ENCODE measurements around the gene FBXW7.
A peak's percentile ranks its signal among the peaks of the same experiment; 100 is the strongest.

FBXW7 gene

GRCh38 chr4:152360045-152360410 lies 175.9 kb downstream of the FBXW7 start:
- 0 out of 22 replicates have a peak overlapping the region, but pooled peaks of 1 of the 11 experiments have one; percentile 12 for H3K27ac ChIP-seq
- TF ChIP-seq Cebpa-rat (IDR thresholded peaks at IDR 0.05), result no peak
- H3K36me3 ChIP-seq, result peaks cover 2 to 25% (median 3%) of the 10 kb centered on the region in 11 experiments; a peak in 12 of 22 replicates
- H3K4me1 ChIP-seq, result peaks cover 7 to 51% (median 25%) of the 10 kb centered on the region in 10 experiments; a peak in 19 of 20 replicates
- peaks cover 0 to 7% (median 0%) of the 10 kb centered on the region in 11 experiments; a peak in 4 of 22 replicates for H3K9me3 ChIP-seq (replicated peaks in 1 of 11)
- no peak overlapping the region for H3K9ac ChIP-seq
- H4K20me1 ChIP-seq, result peaks cover 0 to 28% (median 4%) of the 10 kb centered on the region in 11 experiments; a peak in 8 of 22 replicates
- H3K27me3 ChIP-seq, result no peaks in the 10 kb centered on the region
- H3K4me2 ChIP-seq, result peak overlapping the region in 4 of 11 experiments; percentile 56 to 67 (median 60); a peak in 7 of 22 replicates
- no peak overlapping the region for H3K4me3 ChIP-seq

- Histone ChIP-seq H3K36me3 (peaks cover 0 to 19% (median 3%) of the 10 kb centered on the region in 11 experiments; a peak in 6 of 22 replicates), H3K27me3 (no peaks in the 10 kb centered on the region), H3K27ac (peak overlapping the region in 2 of 11 experiments; percentile 12 to 43; a peak in 2 of 22 replicates), H4K20me1 (peaks cover 0 to 26% (median 3%) of the 10 kb centered on the region in 11 experiments; a peak in 7 of 22 replicates), H3K4me3 (no peak overlapping the region), H3K9ac (no peak overlapping the region), H3K4me2 (peak overlapping the region in 5 of 11 experiments; percentile 26 to 67 (median 56); a peak in 10 of 22 replicates), H3K4me1 (peaks cover 11 to 51% (median 25%) of the 10 kb centered on the region in 10 experiments), H3K9me3 (replicated peaks in 1 of 11) (peaks cover 0 to 7% (median 0%) of the 10 kb centered on the region in 11 experiments; a peak in 4 of 22 replicates)
- no peak for TF ChIP-seq Cebpa-rat (IDR thresholded peaks at IDR 0.05)
Measured at GRCh38 chr4:152359208-152360044, 176.5 kb downstream of the FBXW7 start.

GRCh38 chr4:152357206-152357605 lies 178.7 kb downstream of the FBXW7 start:
- Histone ChIP-seq H3K27ac (peak overlapping the region in 9 of 11 experiments; percentile 5 to 55 (median 33); a peak in 10 of 22 replicates), H4K20me1 (peaks cover 0 to 20% (median 0%) of the 10 kb centered on the region in 11 experiments; a peak in 3 of 22 replicates), H3K9ac (no peak overlapping the region), H3K9me3 (replicated peaks in 1 of 11) (peaks cover 0 to 7% (median 0%) of the 10 kb centered on the region in 11 experiments; a peak in 4 of 22 replicates), H3K4me2 (peak overlapping the region in 10 of 11 experiments; percentile 15 to 73 (median 56); a peak in 14 of 22 replicates), H3K36me3 (peaks cover 0 to 12% (median 3%) of the 10 kb centered on the region in 11 experiments; a peak in 5 of 22 replicates), H3K4me3 (no peak overlapping the region), H3K27me3 (no peaks in the 10 kb centered on the region), H3K4me1 (peaks cover 25 to 58% (median 39%) of the 10 kb centered on the region in 10 experiments)
- peak in 3 of 11 experiments; percentile 29 to 43 (median 42); a peak in 6 of 22 replicates for TF ChIP-seq Cebpa-rat (IDR thresholded peaks at IDR 0.05)

- peaks cover 0 to 20% (median 0%) of the 10 kb centered on the region in 11 experiments; a peak in 4 of 22 replicates for H4K20me1 ChIP-seq
- peak overlapping the region in 2 of 11 experiments; percentile 55 to 58; a peak in 4 of 22 replicates for H3K4me2 ChIP-seq
- TF ChIP-seq Cebpa-rat (IDR thresholded peaks at IDR 0.05), result no peak
- H3K4me3 ChIP-seq, result no peak overlapping the region
- no peak overlapping the region for H3K9ac ChIP-seq
- peak overlapping the region in 6 of 11 experiments; percentile 5 to 55 (median 16); a peak in 6 of 22 replicates for H3K27ac ChIP-seq
- H3K27me3 ChIP-seq, result no peaks in the 10 kb centered on the region
- H3K36me3 ChIP-seq, result peaks cover 0 to 12% (median 3%) of the 10 kb centered on the region in 11 experiments; a peak in 5 of 22 replicates
- H3K9me3 ChIP-seq (replicated peaks in 1 of 11), result peaks cover 0 to 7% (median 0%) of the 10 kb centered on the region in 11 experiments; a peak in 4 of 22 replicates
- H3K4me1 ChIP-seq, result peaks cover 25 to 65% (median 42%) of the 10 kb centered on the region in 10 experiments
Measured at GRCh38 chr4:152356428-152357034, 179.4 kb downstream of the FBXW7 start.

GRCh38 chr4:152352622-152353116 lies 183.2 kb downstream of the FBXW7 start:
- peaks cover 0 to 6% (median 0%) of the 10 kb centered on the region in 11 experiments; a peak in 4 of 22 replicates for H3K9me3 ChIP-seq (replicated peaks in 1 of 11)
- peak overlapping the region; percentile 46 to 70 (median 64) for H3K4me3 ChIP-seq
- peaks cover 0 to 21% (median 0%) of the 10 kb centered on the region in 11 experiments; a peak in 4 of 22 replicates for H4K20me1 ChIP-seq
- peaks cover 18 to 79% (median 50%) of the 10 kb centered on the region in 10 experiments for H3K4me1 ChIP-seq
- H3K9ac ChIP-seq, result peak overlapping the region; percentile 68 to 83 (median 76)
- no peaks in the 10 kb centered on the region for H3K36me3 ChIP-seq
- H3K27ac ChIP-seq, result peak overlapping the region; percentile 32 to 80 (median 69); a peak in 21 of 22 replicates
- no peak for TF ChIP-seq Cebpa-rat (IDR thresholded peaks at IDR 0.05)
- peak overlapping the region; percentile 77 to 92 (median 86) for H3K4me2 ChIP-seq
- no peaks in the 10 kb centered on the region for H3K27me3 ChIP-seq

GRCh38 chr4:152352215-152352614 lies 183.7 kb downstream of the FBXW7 start:
- no peak for TF ChIP-seq Cebpa-rat (IDR thresholded peaks at IDR 0.05)
- H3K4me3 ChIP-seq, result peak overlapping the region; percentile 46 to 70 (median 64)
- H3K27ac ChIP-seq, result peak overlapping the region; percentile 32 to 80 (median 69); a peak in 21 of 22 replicates
- H3K9me3 ChIP-seq (replicated peaks in 1 of 11), result peaks cover 0 to 2% (median 0%) of the 10 kb centered on the region in 11 experiments; a peak in 4 of 22 replicates
- peaks cover 0 to 3% (median 0%) of the 10 kb centered on the region in 11 experiments; a peak in 3 of 22 replicates for H3K36me3 ChIP-seq
- peak overlapping the region; percentile 68 to 83 (median 76) for H3K9ac ChIP-seq
- peaks cover 0 to 21% (median 0%) of the 10 kb centered on the region in 11 experiments; a peak in 4 of 22 replicates for H4K20me1 ChIP-seq
- peak overlapping the region; percentile 77 to 92 (median 86) for H3K4me2 ChIP-seq
- H3K4me1 ChIP-seq, result peaks cover 13 to 79% (median 48%) of the 10 kb centered on the region in 10 experiments
- no peaks in the 10 kb centered on the region for H3K27me3 ChIP-seq

- Histone ChIP-seq H4K20me1 (peaks cover 0 to 21% (median 0%) of the 10 kb centered on the region in 11 experiments; a peak in 4 of 22 replicates), H3K27me3 (no peaks in the 10 kb centered on the region), H3K4me2 (peak overlapping the region; percentile 59 to 92 (median 86); a peak in 21 of 22 replicates), H3K27ac (peak overlapping the region in 10 of 11 experiments; percentile 17 to 80 (median 64); a peak in 12 of 22 replicates), H3K4me3 (peak overlapping the region; percentile 21 to 70 (median 64); a peak in 19 of 20 replicates), H3K9me3 (replicated peaks in 1 of 11) (no peaks in the 10 kb centered on the region), H3K4me1 (peaks cover 12 to 78% (median 43%) of the 10 kb centered on the region in 10 experiments), H3K9ac (peak overlapping the region; percentile 38 to 83 (median 76); a peak in 16 of 22 replicates), H3K36me3 (peaks cover 8 to 14% (median 11%) of the 10 kb centered on the region in 11 experiments; a peak in 20 of 22 replicates)
- no peak for TF ChIP-seq Cebpa-rat (IDR thresholded peaks at IDR 0.05)
Measured at GRCh38 chr4:152351080-152351479, 184.8 kb downstream of the FBXW7 start.
